Measurements from ENCODE around the gene CDH23.

The CDH23 gene

GRCh38 chr10:71426058-71426605, 29.4 kb downstream of the CDH23 start:
- no peaks in the 10 kb centered on the region for H3F3A ChIP-seq (ENCODE audit: low read depth)
- H3K27me3 ChIP-seq (ENCODE audit: insufficient read depth, low read length, poor library complexity, severe bottlenecking): no peaks in the 10 kb centered on the region
- H3K9ac ChIP-seq (ENCODE audit: low read depth, low read length, poor library complexity, severe bottlenecking): no peak overlapping the region
- no peaks in the 10 kb centered on the region for H3K9me2 ChIP-seq (replicated peaks; ENCODE audit: low read depth, low read length)
- no peaks in the 10 kb centered on the region for H3K4me1 ChIP-seq (ENCODE audit: insufficient read depth, low read length, poor library complexity, severe bottlenecking)
- no peak overlapping the region for H2AFZ ChIP-seq (ENCODE audit: low read length)
- TF ChIP-seq CTCF (conservative IDR thresholded peaks at IDR 0.05; ENCODE audit: low read length) (no peak), EZH2phosphoT487 (IDR thresholded peaks at IDR 0.05; ENCODE audit: borderline replicate concordance) (no peak)
- H3K36me3 ChIP-seq (ENCODE audit: insufficient read depth, low read length): no peaks in the 10 kb centered on the region
- no peak overlapping the region for H3K4me2 ChIP-seq (ENCODE audit: low read depth, low read length, poor library complexity, severe bottlenecking)
- no peaks in the 10 kb centered on the region for H3K79me2 ChIP-seq (ENCODE audit: insufficient read depth, low read length)
- H4K20me1 ChIP-seq (ENCODE audit: insufficient read depth, low read length, poor library complexity, severe bottlenecking): no peaks in the 10 kb centered on the region
- no peak overlapping the region for H3K4me3 ChIP-seq (ENCODE audit: low read length, poor library complexity, severe bottlenecking)
- H3K9me3 ChIP-seq (ENCODE audit: insufficient read depth, low read depth, low read length): no peaks in the 10 kb centered on the region

DNA sequence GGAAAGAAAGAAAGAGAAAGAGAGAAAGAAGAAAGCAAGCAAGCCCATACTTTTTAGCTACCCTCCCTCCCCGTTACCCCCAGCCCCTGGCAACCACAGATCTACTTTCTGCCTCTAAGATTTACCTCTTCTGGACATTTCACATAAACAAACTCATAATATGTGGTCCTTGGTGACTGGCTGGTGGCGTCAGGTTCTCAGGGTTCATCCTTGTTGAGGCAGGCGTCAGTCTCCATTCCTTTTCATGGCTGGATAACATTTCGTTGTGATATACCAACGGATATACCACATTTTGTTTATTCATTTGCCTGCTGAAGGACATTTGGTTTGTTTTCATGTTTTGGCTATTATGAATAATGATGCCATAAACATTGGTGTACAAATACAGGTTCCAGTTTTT, 30.5 kb downstream of the CDH23 start:
- H2AFZ ChIP-seq (ENCODE audit: low read length): no peak overlapping the region
- TF ChIP-seq CTCF (conservative IDR thresholded peaks at IDR 0.05; ENCODE audit: low read length) (no peak), EZH2phosphoT487 (IDR thresholded peaks at IDR 0.05; ENCODE audit: borderline replicate concordance) (no peak)
- no peak overlapping the region for H3K9ac ChIP-seq (ENCODE audit: low read depth, low read length, poor library complexity, severe bottlenecking)
- H3K4me2 ChIP-seq (ENCODE audit: low read depth, low read length, poor library complexity, severe bottlenecking): no peak overlapping the region
- H3K27me3 ChIP-seq (ENCODE audit: insufficient read depth, low read length, poor library complexity, severe bottlenecking): no peaks in the 10 kb centered on the region
- H3F3A ChIP-seq (ENCODE audit: low read depth): no peaks in the 10 kb centered on the region
- no peaks in the 10 kb centered on the region for H3K9me2 ChIP-seq (replicated peaks; ENCODE audit: low read depth, low read length)
- H3K79me2 ChIP-seq (ENCODE audit: insufficient read depth, low read length): no peaks in the 10 kb centered on the region
- no peaks in the 10 kb centered on the region for H3K9me3 ChIP-seq (ENCODE audit: insufficient read depth, low read depth, low read length)
- no peaks in the 10 kb centered on the region for H3K36me3 ChIP-seq (ENCODE audit: insufficient read depth, low read length)
- no peaks in the 10 kb centered on the region for H3K4me1 ChIP-seq (ENCODE audit: insufficient read depth, low read length, poor library complexity, severe bottlenecking)
- H3K4me3 ChIP-seq (ENCODE audit: low read length, poor library complexity, severe bottlenecking): no peak overlapping the region
- H4K20me1 ChIP-seq (ENCODE audit: insufficient read depth, low read length, poor library complexity, severe bottlenecking): no peaks in the 10 kb centered on the region

- no peak for TF ChIP-seq CTCF (conservative IDR thresholded peaks at IDR 0.05; ENCODE audit: low read length)
- no peak for TF ChIP-seq EZH2phosphoT487 (IDR thresholded peaks at IDR 0.05; ENCODE audit: borderline replicate concordance)
- no peak overlapping the region for H3K4me2 ChIP-seq (ENCODE audit: low read depth, low read length, poor library complexity, severe bottlenecking)
- H3K79me2 ChIP-seq (ENCODE audit: insufficient read depth, low read length): no peaks in the 10 kb centered on the region
- no peaks in the 10 kb centered on the region for H3K9me3 ChIP-seq (ENCODE audit: insufficient read depth, low read depth, low read length)
- no peak overlapping the region for H3K4me3 ChIP-seq (ENCODE audit: low read length, poor library complexity, severe bottlenecking)
- H3K9ac ChIP-seq (ENCODE audit: low read depth, low read length, poor library complexity, severe bottlenecking): no peak overlapping the region
- H3K4me1 ChIP-seq (ENCODE audit: insufficient read depth, low read length, poor library complexity, severe bottlenecking): no peaks in the 10 kb centered on the region
- no peaks in the 10 kb centered on the region for H3F3A ChIP-seq (ENCODE audit: low read depth)
- no peaks in the 10 kb centered on the region for H3K36me3 ChIP-seq (ENCODE audit: insufficient read depth, low read length)
- H3K9me2 ChIP-seq (replicated peaks; ENCODE audit: low read depth, low read length): no peaks in the 10 kb centered on the region
- H3K27me3 ChIP-seq (ENCODE audit: insufficient read depth, low read length, poor library complexity, severe bottlenecking): no peaks in the 10 kb centered on the region
- no peaks in the 10 kb centered on the region for H4K20me1 ChIP-seq (ENCODE audit: insufficient read depth, low read length, poor library complexity, severe bottlenecking)
- no peak overlapping the region for H2AFZ ChIP-seq (ENCODE audit: low read length)
Observed at GRCh38 chr10:71429304-71429703, 32.6 kb downstream of the CDH23 start.

Data from Loucy (cell line).